GM12873 (cell line): Measurements from ENCODE around the gene GPR62.

Source experiments
- TF ChIP-seq, protein P1 (sequence below): IDR thresholded peaks from 2 replicates; pipeline ENCODE4 v1.5.1; 2012; ENCODE audit warnings: low read depth, mild to moderate bottlenecking, moderate library complexity, low read length, control low read depth; ENCODE audit not compliant: insufficient read depth; ENCODE audit errors: missing control alignments

Gene GPR62

DNA sequence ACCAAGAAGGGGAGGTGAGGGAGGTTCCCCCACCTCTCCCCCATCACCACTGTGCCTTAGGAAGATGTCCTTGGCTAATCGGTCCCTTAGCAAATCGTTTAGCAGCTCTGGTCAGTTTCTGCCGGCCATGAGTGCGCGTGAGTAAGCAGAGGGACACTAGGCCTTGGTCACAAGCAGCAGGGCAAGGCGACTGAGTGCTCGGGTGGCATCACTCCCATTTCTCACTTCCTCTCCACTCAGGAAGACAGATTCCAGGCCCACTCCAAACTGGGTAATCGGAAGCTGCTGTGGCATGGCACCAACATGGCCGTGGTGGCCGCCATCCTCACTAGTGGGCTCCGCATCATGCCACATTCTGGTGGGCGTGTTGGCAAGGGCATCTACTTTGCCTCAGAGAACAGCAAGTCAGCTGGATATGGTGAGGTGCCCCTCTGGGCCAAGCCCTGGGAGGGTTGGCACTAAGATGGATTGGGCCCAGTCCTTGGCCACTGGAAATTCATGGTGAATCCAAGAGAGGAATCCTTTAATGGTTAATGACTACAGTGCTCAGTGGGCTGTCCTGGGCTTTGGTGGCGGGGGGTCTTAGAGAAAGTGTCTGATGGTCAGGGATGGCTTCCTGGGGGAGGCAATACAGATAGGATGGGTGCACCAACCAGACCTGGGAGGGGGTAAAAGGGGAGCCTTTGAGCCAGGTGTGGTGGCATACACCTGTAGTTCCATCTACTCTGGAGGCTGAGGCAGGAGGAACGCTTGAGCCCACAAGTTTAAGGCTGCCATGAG lies 9.1 kb upstream of the GPR62 start:
- TF ChIP-seq, protein P1, sequence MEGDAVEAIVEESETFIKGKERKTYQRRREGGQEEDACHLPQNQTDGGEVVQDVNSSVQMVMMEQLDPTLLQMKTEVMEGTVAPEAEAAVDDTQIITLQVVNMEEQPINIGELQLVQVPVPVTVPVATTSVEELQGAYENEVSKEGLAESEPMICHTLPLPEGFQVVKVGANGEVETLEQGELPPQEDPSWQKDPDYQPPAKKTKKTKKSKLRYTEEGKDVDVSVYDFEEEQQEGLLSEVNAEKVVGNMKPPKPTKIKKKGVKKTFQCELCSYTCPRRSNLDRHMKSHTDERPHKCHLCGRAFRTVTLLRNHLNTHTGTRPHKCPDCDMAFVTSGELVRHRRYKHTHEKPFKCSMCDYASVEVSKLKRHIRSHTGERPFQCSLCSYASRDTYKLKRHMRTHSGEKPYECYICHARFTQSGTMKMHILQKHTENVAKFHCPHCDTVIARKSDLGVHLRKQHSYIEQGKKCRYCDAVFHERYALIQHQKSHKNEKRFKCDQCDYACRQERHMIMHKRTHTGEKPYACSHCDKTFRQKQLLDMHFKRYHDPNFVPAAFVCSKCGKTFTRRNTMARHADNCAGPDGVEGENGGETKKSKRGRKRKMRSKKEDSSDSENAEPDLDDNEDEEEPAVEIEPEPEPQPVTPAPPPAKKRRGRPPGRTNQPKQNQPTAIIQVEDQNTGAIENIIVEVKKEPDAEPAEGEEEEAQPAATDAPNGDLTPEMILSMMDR = no peak

DNA sequence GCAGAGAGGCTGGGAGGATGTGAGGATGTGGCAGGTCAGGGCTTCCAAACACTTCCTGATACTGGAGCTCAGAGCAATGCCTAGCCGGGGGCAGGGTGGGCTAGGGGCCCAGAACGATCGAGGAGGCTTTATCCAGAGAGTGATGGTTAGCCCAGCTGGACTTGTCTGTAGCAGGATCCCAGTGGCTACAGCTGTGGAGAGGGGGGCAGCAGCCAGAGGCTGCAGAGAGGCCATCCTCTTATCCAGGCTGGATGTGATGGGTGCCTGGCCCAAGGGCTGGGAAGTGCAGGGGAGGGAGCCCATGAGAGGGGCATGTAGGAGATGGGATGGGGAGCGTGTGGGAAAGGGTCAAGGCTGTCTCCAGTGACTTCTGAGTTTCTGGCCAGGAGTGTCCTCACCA lies 8.4 kb upstream of the GPR62 start:
- TF ChIP-seq, protein P1 = no peak

DNA sequence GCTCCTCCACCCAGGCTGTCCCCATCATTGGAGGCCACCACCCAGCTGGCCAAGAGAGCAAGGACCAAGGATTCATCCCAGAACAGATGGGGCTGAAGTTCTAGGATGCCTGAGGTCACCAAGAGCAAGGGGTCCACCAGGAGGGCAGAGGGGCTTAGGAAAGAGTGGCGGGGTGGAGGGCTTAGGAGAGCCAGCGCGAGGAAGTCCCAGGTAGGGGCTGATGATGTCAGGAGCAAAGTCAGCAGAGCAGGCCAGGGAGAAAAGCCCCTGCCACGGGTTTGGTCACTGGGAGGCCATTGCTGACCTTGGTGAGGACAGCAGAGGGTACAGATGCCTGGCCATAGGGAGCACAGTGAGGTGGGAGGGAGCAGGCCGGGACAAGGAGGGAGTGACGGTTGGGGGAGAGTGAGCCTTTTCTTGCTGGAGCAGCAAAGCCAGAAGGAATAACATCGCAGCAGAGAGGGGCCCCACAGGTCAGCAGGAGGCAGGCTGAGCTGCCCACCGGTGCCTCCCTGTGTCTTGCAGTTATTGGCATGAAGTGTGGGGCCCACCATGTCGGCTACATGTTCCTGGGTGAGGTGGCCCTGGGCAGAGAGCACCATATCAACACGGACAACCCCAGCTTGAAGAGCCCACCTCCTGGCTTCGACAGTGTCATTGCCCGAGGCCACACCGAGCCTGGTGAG lies 7.8 kb upstream of the GPR62 start:
- TF ChIP-seq, protein P1 = no peak

- TF ChIP-seq, protein P1 = no peak
These were observed 7.1 kb upstream of the GPR62 start for GRCh38 chr3:51948016-51948580.

DNA sequence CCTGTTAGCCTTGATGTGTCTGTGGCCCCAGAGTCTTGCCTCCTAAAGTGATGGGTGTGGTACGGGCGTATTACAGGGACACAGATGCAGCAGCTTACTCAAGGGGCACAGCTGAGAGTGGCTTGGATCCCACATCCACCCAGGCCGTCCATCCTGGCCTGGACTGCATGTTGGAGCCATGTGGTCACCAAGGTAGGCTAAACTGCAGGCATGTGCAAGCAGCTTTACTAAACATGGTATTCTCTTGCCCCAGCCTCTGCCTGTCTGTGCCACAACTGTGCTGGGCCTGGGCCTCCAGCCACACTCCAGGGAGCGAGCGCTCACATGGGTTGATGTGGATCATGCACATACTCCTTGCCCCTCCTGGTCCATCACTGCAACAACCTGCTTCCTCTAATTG lies 6.1 kb upstream of the GPR62 start:
- TF ChIP-seq, protein P1 = no peak

DNA sequence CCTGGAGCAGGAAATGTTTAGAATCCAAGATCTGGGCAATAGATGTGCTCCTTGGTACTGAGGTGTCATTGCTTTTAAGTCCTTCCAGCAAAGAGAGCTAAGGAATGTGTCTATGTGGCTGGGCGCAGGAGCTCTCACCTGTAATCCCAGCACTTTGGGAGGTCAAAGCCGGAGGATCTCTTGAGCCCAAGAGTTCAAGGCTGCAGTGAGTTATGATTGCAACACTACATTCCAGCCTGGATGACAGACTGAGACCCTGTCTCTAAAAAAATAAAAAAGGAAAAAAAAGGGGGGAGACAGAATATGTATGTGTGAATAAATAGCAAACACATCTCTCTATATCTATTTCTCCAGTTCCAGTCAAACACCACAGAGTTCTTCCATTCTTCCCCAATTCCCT lies 4.3 kb upstream of the GPR62 start:
- TF ChIP-seq, protein P1 = no peak

DNA sequence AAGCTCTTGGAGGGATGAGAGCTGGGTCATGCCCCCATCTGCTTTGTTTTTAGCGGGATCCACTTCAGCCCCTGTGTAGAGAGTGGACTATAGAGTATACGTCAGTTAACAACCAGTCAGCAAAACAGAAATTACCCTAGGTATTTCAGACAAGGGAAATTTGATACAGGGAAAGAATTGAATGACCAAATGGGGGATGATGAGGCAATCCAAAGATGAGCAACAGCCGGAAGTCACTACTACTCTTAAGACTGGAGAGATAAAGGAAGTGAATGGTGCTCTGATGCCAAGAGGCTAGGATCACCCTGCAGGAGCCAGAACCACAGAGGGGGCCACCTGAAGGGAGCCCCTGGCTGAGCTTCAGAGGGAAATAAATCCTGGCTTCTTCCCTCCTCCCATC lies 1.7 kb upstream of the GPR62 start:
- TF ChIP-seq, protein P1 = no peak
